Fibroblast of mammary gland (primary cell): ENCODE measurements around the gene DGUOK.

Experiments
- DNase-seq: peaks from one replicate; pipeline ENCODE4 v3.0.0-alpha.2; 2010; ENCODE audit warnings: low read depth
- H3K4me3 ChIP-seq: 2 replicates; pipeline ENCODE4 v1.5.1; 2011; ENCODE audit warnings: low read depth, mild to moderate bottlenecking, low read length, moderate library complexity; ENCODE audit not compliant: control insufficient read depth
- TF ChIP-seq, protein P1 (sequence below): conservative IDR thresholded peaks from 2 replicates; pipeline ENCODE4 v1.5.1; 2011; ENCODE audit warnings: low read depth, low read length, inconsistent platforms; ENCODE audit not compliant: control insufficient read depth, insufficient read depth

DGUOK gene

DNA sequence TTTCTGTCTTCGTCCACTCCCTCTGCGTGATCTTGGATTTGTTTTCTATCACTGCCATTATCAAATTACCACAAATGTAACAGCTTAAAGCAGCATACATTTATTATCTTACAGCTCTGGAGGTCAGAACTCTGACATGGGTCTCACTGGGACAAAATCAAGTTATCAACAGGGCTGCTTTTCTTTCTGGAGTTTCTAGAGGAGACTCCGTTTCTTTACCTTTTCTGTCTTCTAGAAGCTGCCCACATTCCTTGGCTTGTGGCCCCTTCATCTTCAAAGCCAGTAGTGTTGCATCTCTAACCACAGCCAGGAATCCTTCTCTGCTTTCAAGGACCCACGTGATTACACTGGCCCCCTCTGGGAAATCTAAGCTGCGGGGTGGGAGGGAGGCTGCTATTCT, 36.1 kb downstream of the DGUOK start:
- DNase-seq, result no peak
- H3K4me3 ChIP-seq, result no peak overlapping the region
- TF ChIP-seq, protein P1, sequence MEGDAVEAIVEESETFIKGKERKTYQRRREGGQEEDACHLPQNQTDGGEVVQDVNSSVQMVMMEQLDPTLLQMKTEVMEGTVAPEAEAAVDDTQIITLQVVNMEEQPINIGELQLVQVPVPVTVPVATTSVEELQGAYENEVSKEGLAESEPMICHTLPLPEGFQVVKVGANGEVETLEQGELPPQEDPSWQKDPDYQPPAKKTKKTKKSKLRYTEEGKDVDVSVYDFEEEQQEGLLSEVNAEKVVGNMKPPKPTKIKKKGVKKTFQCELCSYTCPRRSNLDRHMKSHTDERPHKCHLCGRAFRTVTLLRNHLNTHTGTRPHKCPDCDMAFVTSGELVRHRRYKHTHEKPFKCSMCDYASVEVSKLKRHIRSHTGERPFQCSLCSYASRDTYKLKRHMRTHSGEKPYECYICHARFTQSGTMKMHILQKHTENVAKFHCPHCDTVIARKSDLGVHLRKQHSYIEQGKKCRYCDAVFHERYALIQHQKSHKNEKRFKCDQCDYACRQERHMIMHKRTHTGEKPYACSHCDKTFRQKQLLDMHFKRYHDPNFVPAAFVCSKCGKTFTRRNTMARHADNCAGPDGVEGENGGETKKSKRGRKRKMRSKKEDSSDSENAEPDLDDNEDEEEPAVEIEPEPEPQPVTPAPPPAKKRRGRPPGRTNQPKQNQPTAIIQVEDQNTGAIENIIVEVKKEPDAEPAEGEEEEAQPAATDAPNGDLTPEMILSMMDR, result no peak

DNA sequence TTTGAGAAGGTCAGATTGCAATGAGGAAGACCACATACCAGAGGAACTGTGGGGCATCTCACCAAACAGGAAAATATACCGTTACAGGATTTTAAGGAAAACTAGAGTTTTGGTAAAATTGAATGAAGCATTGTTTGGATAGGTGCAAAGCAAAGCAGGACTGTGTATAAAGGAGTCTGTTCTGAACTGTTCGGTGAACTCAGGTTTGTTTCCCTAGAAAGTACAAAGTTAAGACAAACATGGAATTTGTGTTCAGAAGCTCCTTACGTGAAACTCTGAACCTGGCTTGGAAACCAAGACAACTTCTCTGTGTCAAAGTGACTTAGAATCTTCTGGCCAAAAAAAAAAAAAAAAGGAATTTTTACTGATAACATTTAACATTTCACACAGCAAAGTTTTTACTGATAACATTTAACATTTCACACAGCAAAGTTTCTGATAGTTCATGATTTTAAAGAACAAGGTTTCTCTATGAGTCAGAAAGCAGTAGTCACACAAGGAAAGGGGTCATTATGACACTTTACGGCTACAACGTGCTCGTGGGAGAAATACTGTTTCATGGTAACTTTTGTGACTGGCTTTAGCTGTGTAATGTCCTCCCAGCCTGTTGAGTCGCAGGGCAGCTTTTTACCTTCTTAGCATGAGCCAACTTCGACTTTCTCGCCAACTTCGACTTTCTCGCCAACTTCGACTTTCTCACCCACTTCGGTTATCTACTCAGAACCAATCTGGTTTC, 36.9 kb downstream of the DGUOK start:
- H3K4me3 ChIP-seq, result no peak overlapping the region
- TF ChIP-seq, protein P1, result no peak
- no peak for DNase-seq

- no peak for DNase-seq
- no peak overlapping the region for H3K4me3 ChIP-seq
- TF ChIP-seq, protein P1, result no peak
These were observed 37.5 kb downstream of the DGUOK start for GRCh38 chr2:73964223-73964622.

- H3K4me3 ChIP-seq, result no peak overlapping the region
- no peak for DNase-seq
- TF ChIP-seq, protein P1, result no peak
These were observed 38.4 kb downstream of the DGUOK start for GRCh38 chr2:73965053-73965452.

DNA sequence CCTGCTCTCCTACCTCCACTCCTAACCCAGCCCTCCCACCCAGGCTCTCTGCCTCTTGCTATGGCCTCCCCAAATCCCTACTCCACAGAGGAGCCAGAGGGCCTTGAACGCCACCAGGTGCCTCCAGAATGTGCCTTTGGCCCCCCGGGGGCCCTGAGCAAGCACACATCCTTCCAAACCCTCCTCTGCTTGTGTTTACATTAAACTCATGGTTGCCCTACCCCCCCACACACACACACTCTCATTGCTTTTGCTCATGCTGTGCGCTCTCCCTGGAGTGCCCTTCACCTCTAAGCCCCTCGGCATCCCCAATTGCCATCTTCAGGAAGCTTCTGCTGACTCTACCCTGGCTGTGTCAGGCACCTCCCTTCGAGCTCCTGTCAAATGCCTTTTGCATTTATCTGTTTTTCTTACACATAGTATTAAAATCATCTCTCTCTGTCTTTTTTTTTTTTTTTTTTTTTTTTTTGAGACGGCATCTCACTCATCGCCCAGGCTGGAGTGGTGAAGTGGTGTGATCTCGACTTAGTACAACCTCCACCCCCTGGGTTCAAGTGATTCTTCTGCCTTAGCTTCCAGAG, 41.8 kb downstream of the DGUOK start:
- no peak for DNase-seq
- no peak overlapping the region for H3K4me3 ChIP-seq
- TF ChIP-seq, protein P1, result no peak

- H3K4me3 ChIP-seq, result no peak overlapping the region
- no peak for DNase-seq
- TF ChIP-seq, protein P1, result no peak
These were observed 42.7 kb downstream of the DGUOK start for GRCh38 chr2:73969356-73969755.
